Activated naive CD4-positive, alpha-beta T cell treated with anti-CD3 and anti-CD28 coated beads, Interleukin-2, amount 50 U/mL, for 72 hours (primary cell): ENCODE results near the gene ATP4A. TPM values are rescaled to one million over a fixed set of nuclear protein-coding genes. Genes with fewer than 3 reads are reported as not detected.

ENCODE experiments used
- total RNA-seq, 2 donors: library from RNA; stranded (reverse); gene quantifications; one replicate each; pipeline ENCODE4 v1.2.3, GENCODE V29; 2022

The ATP4A gene
- total RNA-seq, 2 donors from 2014 or later = not detected

Other genes with a start within 250 kb of the ATP4A start
- 10 to 100 TPM in 1 of 2 donors, 1 to 10 TPM in 1; 7.0 to 48.2 TPM for gene CD22, start 234.5 kb downstream of the ATP4A start, total RNA-seq
- 1 to 10 TPM in 1 of 2 donors, under 1 TPM in 1; 0.23 to 1.5 TPM for gene FFAR1, start 215.8 kb downstream of the ATP4A start, total RNA-seq
- gene FFAR3, start 205.2 kb downstream of the ATP4A start, total RNA-seq = 1 to 10 TPM; 1.4 to 5.1 TPM
- gene GPR42, start 192.6 kb downstream of the ATP4A start, total RNA-seq = 1 to 10 TPM in 1 of 2 donors, under 1 TPM in 1; 0.50 to 1.8 TPM
- gene FFAR2, start 115.4 kb downstream of the ATP4A start, total RNA-seq = not detected
- not detected for gene KRTDAP, start 73.2 kb downstream of the ATP4A start, total RNA-seq
- 1 to 10 TPM in 1 of 2 donors, under 1 TPM in 1; 0.46 to 3.6 TPM for gene DMKN, start 50.0 kb downstream of the ATP4A start, total RNA-seq
- gene SBSN, start 35.3 kb downstream of the ATP4A start, total RNA-seq = not detected
- not detected for gene GAPDHS, start 30.2 kb downstream of the ATP4A start, total RNA-seq
- 10 to 100 TPM; 44.1 to 69.1 TPM for gene TMEM147, start 18.0 kb downstream of the ATP4A start, total RNA-seq
- not detected for gene PMIS2, start 22.5 kb upstream of the ATP4A start, total RNA-seq
- gene HAUS5, start 49.1 kb upstream of the ATP4A start, total RNA-seq = 10 to 100 TPM; 44.2 to 44.5 TPM
- 10 to 100 TPM; 69.3 to 79.0 TPM for gene RBM42, start 65.4 kb upstream of the ATP4A start, total RNA-seq
- under 1 TPM; 0.62 to 0.77 TPM for gene ETV2, start 78.1 kb upstream of the ATP4A start, total RNA-seq
- gene COX6B1, start 84.7 kb upstream of the ATP4A start, total RNA-seq = 100 to 1,000 TPM; 445 to 472 TPM
- 1 to 10 TPM in 1 of 2 donors, not detected in 1; 4.4 TPM for gene UPK1A, start 102.9 kb upstream of the ATP4A start, total RNA-seq
- gene ZBTB32, start 140.9 kb upstream of the ATP4A start, total RNA-seq = 100 to 1,000 TPM; 181 to 198 TPM
- 100 to 1,000 TPM in 1 of 2 donors, 10 to 100 TPM in 1; 54.6 to 200 TPM for gene KMT2B, start 154.3 kb upstream of the ATP4A start, total RNA-seq
- 100 to 1,000 TPM in 1 of 2 donors, 10 to 100 TPM in 1; 74.6 to 245 TPM for gene IGFLR1, start 178.8 kb upstream of the ATP4A start, total RNA-seq
- 10 to 100 TPM; 33.8 to 69.0 TPM for gene U2AF1L4, start 181.8 kb upstream of the ATP4A start, total RNA-seq
- gene PSENEN, start 182.0 kb upstream of the ATP4A start, total RNA-seq = 10 to 100 TPM; 43.2 to 49.4 TPM
- gene LIN37, start 184.9 kb upstream of the ATP4A start, total RNA-seq = 10 to 100 TPM; 11.2 to 25.0 TPM
- gene HSPB6, start 193.4 kb upstream of the ATP4A start, total RNA-seq = under 1 TPM; 0.32 to 0.99 TPM
- gene PROSER3, start 194.5 kb upstream of the ATP4A start, total RNA-seq = 10 to 100 TPM; 28.3 to 49.4 TPM
- gene ARHGAP33, start 211.9 kb upstream of the ATP4A start, total RNA-seq = 100 to 1,000 TPM in 1 of 2 donors, 10 to 100 TPM in 1; 38.7 to 106 TPM
- gene PRODH2, start 249.2 kb upstream of the ATP4A start, total RNA-seq = not detected